ENCODE data around the gene KRTAP22-1.

KRTAP22-1 gene

GRCh38 chr21:30620522-30620921 lies 19.6 kb downstream of the KRTAP22-1 start, which contains the start of gene KRTAP20-4:
KRTAP20-4 (plus strand) TSS chr21:30620627.
- no peak for DNase-seq
- intact Hi-C loops (cut with DNase I) = no loop called here

GRCh38 chr21:30623362-30623761 lies 22.5 kb downstream of the KRTAP22-1 start:
- intact Hi-C loops (cut with DNase I) = no loop called here
- no peak for DNase-seq

GRCh38 chr21:30625449-30626165 lies 24.7 kb downstream of the KRTAP22-1 start:
- DNase-seq = no peak

GRCh38 chr21:30628109-30628508 lies 27.2 kb downstream of the KRTAP22-1 start:
- intact Hi-C loops (cut with DNase I) = no loop called here
- DNase-seq = no peak

More at GRCh38 chr21:30625449-30626165, 24.7 kb downstream of the KRTAP22-1 start:
- intact Hi-C loops (cut with DNase I) = no loop called here

GRCh38 chr21:30629200-30629599 lies 28.3 kb downstream of the KRTAP22-1 start:
- intact Hi-C loops (cut with DNase I) = no loop called here
- DNase-seq = no peak

GRCh38 chr21:30634906-30635305 lies 34.0 kb downstream of the KRTAP22-1 start, which contains the start of gene KRTAP20-2:
KRTAP20-2 (plus strand) TSS chr21:30635206; CDS start chr21:30635264, 58 bp downstream.
- intact Hi-C loops (cut with DNase I) = no loop called here
- DNase-seq = no peak

GRCh38 chr21:30638686-30639085 lies 37.8 kb downstream of the KRTAP22-1 start:
- DNase-seq = no peak
- intact Hi-C loops (cut with DNase I) = no loop called here

- DNase-seq = no peak
These were observed 41.7 kb downstream of the KRTAP22-1 start, which contains the start of gene KRTAP20-3 for GRCh38 chr21:30642564-30642963. KRTAP20-3 (plus strand) TSS chr21:30642864.

GRCh38 chr21:30646904-30647414 lies 46.1 kb downstream of the KRTAP22-1 start:
- no peak for DNase-seq

More at GRCh38 chr21:30642564-30642963, 41.7 kb downstream of the KRTAP22-1 start, which contains the start of gene KRTAP20-3:
- intact Hi-C loops (cut with DNase I) = no loop called here

More at GRCh38 chr21:30646904-30647414, 46.1 kb downstream of the KRTAP22-1 start:
- intact Hi-C loops (cut with DNase I) = no loop called here

Data from head of caudate nucleus (tissue), 42 donors.